HG03432 (cell line): ENCODE data around the gene HS1BP3.

ENCODE experiments used
- ATAC-seq: cut with Tn5 transposase; IDR thresholded peaks from one replicate; pipeline ENCODE4 v1.9.1; 2021; ENCODE audit warnings: mild to moderate bottlenecking, moderate library complexity; ENCODE audit not compliant: unreplicated experiment

The HS1BP3 gene

DNA sequence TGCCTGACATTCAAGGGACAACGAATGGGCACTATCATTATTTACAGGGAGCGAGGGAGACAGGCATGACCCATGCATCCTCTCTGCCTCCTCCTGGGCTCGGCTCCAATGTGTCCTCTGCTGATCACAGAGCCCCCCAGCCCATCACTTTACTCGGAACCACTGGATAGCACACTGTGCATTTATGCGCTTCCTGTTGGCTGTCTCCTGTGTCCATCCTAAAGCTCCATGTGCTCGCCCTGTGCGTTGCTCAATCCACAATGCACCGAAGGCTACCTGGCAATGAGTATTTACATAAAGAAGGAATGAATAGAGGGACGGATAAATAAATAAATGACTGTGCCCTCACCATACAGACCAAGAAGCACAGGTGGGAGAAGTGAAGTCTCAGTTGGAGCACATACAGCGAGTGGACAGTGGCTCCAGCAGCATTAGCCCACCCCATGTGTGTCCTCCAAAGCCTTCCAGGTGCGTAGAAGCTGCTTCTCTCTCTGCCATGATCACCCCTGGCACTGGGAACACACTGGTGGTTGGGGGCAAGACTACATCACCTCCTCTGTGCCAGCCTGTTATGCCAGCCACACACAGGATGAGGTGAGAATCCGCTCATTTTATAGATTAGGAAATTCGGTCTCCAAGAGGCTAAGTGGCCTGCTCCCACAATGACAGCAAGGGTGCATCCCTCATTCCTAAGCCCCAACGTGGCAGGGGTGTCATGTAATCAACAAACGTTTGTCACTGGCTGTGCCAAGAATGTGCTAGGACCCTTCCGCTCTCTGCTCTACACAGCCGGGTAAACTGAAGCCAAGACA, 13.7 kb upstream of the HS1BP3 start:
- ATAC-seq = no peak

DNA sequence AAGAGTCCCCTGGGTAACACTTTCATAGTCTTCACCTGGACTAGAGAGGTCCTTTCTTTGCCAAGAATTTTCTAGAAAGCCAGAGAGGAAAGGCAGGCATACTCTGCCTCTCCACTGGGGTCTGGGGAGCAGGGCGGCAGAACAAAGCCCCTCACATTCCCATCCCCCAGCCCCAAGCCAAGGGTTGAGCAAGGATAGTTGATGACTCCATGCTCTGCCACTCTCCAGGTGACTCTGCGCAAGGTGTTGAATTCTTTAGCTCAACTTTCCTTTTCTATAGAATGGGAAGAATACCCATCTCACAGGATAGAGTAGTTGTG, 13.1 kb upstream of the HS1BP3 start:
- ATAC-seq = no peak

DNA sequence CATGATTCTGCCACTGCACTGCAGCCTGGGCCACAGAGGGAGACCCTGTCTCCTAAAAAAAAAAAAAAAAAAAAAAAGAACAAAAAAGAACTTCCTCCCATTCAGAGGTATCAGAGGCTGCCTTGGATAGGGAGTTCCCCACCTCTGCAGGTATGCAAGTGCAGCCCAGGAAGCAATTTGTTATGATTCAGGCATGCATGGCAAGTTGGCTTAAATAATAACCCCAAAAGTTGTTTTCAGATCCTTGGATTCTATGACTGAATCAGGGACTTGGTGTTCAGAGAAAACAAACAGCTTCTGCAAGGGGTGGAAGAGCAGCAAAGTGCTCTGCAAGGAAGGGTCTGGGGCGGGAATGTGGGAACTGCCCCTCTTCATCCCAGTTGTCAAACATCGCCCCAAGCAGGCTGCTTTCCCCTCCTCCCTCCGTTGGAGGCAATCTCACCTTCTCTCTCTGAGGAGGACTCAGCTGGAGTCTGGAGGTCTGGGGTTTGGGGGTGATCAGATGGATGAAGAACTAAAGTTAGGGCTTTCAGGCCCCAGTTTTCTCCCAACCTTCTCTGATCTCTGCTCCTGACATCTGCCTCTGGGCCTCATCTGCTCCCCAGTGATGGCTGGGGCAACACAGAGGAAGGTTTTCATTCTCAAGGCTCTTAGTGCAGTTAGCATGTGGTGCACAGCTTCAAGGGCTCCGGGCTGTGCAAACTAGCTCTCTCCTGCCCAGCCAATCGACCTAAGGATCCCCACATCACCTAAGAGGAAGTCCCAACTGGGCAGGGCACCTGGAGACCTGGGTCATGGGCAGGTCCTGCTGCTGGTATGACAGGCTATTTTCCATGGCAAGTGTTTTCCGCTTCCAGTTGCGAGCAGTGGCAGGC, 12.5 kb upstream of the HS1BP3 start:
- ATAC-seq = no peak

- no peak for ATAC-seq
These were observed 11.5 kb upstream of the HS1BP3 start for GRCh38 chr2:20662308-20662937.

- peak; percentile 75 for ATAC-seq
These were observed 10.8 kb upstream of the HS1BP3 start for GRCh38 chr2:20661421-20662307.

DNA sequence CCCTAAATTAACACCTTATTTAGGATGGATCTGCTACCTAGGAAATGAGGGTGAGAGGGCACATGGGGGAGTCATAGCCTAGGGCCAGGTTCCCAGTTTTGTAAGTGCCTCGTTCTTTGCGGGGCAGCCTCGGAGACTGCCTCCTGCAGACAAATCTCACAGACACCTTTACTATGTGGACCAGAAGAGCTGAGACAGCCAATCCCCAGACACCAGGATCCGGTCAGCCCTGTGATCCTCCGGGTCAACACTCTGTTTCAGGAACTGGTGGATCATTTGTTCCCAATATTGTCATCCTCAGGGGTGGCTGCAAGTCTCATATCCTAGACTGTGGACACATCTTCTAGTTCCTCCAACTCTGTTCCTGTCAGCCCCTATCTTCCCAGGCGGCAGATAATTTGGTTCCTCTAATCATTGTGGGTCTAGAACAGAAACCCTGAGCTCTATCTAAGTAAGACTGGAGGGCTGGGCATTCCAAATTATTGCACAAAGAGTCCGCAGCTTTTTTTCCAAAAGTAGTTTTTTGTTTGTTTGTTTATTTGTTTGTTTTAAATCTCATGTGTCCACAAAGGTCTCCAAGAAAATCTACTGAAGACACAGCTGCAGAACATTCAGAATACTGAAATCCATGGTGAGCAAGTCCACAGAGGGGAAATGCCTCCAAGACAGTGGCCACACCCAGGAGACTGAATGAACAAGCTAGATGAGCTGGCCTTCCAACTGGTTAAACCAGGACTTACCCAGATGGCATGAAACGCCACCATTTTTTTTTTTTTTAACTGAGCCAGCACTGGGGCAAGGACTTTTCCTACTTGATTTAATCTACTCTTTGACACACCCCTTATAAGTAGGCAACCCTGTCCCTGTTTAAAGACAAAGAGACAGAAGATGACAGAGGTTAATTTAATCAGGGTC, 9.9 kb upstream of the HS1BP3 start:
- no peak for ATAC-seq

- no peak for ATAC-seq
These were observed 6.8 kb upstream of the HS1BP3 start for GRCh38 chr2:20657522-20658235.

GRCh38 chr2:20656561-20656960, 5.7 kb upstream of the HS1BP3 start:
- ATAC-seq = no peak

DNA sequence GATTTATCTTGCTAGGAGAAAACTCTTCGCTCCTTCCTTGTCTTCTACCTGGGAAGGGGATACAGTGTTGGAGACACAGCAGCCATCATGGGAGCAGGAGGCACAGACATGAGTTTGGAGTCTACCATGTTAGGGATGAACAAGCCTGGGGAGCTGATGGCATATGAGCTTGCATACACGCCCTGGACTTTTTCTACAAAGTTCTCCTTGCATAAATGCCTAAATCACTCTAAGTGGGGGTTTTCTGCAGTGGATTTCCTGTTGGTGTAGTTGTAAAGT, 3.6 kb upstream of the HS1BP3 start:
- ATAC-seq = no peak

DNA sequence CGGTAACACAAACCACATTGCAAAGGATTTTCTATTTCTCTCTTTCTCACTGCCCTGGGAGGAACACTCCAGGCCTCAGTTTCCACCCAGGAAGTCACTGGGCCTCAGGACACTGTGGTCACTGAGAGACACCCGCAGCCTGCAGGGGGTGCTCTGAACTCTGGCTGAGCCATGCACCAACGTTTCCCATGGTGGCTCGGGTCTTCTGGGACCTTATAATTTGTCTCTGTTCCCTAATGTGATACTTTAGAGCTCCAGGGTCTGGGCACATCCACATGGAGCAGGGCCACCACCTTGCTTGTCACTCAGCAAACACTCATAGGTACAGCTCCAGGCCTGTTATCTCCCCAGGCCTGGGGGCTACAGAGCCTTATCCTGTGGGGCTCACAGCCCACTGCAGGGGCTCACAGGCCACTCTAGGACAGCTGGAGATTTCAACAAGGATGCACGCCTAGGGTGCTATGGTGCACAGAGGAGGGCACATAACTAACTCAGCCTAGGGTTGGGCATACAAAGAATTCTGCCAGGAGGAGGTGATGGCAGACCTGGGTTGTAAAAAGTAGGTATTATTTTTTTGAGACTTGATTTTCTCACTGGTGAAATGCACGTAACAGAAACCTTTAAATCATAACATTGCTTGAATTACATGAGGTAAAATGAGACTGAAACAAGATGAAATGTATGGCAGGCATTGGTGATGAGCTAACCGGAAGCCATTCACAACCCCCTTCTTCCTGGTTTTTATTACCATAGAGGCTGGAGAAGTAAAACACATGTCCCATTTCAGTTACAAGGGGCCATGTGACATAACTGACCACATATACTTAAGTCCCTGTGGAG, 3.0 kb upstream of the HS1BP3 start:
- no peak for ATAC-seq

DNA sequence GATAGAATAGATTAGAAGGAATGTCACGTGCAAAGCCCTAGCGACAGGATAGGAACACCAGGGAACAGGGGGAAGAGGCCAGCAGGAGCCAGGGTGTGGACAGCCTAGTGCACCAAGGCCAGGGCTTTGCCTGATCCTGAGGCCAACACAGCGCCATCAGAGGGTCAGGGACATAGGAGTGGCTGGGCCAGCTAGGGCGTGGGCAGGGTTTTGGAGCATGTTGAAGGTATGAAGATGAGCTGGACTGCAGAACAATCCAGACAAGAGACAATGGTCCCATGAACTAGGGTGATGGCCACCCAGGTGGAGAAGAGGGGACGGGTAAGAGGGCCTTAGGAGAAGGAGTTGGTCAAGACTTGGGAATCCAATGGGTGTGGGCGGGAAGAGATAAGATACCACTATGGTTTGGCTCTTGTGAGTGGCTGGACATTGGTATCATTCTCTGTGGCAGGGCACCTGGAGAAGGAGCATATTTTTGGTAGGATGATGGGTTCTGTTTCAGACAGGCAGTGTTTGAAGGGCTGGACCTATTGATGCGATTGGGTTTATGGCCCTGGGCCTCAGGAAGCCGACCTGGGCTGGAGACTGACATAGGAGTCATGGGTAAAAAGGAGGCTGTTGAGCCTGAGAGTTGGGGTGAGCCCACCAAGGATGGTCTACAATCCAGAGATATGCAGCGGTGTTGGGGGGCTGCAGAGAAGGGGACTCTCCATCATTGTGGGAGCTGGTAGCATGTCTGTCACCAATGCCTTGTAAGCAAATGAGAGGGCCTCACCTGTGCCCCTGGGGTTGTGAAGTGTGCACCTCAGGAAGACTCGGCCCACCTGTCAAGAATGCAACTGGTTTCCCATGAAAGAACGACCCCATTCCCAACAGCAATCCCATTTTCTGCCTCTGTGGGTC, 2.0 kb upstream of the HS1BP3 start:
- no peak for ATAC-seq

DNA sequence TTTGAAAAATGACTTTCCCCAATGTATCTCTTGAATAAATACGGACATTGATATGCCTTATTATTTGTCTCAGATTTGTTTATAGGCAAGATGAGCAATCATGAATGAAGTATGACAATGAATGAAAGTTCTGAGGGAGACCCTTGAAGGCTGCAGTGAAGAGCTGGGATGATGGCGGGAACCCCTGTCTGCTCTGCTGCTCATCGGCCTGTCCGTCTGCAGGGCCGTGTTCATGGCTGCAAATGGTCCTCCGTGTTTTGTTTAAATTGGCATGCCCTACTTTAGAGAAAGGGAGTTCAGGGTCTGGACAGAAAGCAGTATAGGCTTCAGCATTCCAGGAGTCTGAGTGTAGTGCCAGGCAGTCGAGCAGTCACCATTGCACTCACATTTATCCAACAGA, 1.2 kb upstream of the HS1BP3 start:
- no peak for ATAC-seq

- ATAC-seq = no peak
These were observed 817 bp upstream of the HS1BP3 start for GRCh38 chr2:20651731-20652099.

DNA sequence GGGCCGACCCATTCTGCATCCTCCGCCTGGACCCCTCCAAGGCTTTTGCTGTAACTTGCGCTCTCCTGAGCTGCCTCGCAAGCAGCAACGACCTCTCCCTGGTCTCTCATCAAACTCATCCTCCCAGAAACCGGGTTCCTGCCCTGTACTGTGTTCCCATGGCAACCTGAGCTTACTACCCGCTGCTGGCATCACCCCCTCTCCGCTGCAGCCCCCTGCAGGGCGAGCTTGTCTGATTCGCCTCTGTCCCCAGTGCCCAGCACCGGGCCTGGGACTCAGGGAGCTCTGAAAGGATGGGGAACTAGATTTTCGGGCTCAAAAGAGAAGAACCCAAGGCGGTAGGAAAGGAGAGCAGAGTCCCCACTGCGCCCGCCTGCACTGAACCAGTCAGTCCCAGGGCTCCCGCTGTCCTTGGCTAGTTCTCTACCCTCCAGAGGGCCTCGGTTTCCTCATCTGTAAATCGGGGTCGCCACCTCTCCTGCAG, 463 bp downstream of the HS1BP3 start:
- ATAC-seq = peak; percentile 19

GRCh38 chr2:20649976-20650375, 922 bp downstream of the HS1BP3 start:
- ATAC-seq = no peak

DNA sequence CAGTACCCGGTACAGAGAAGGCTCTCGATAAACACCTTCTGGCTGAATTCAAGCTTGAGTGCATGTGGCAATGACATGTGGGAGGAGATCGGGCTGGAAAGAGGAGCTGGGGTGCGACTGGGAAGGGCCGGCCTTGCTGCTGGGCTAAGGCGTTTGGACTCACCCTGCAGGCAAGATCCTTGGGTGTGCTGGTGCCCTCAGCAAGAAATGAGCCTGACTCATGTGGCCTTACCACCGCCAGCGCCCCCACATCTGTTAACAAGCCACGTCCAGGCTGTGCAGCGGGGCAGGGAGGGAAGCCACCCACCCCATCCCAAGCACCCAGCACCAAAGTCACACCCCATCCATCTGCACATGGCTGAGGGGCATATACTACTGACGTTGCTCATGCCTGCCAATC, 1.3 kb downstream of the HS1BP3 start:
- ATAC-seq = no peak

- ATAC-seq = no peak
These were observed 2.1 kb downstream of the HS1BP3 start for GRCh38 chr2:20648831-20649230.
